ENCODE results near the gene DPH2. TPM values are rescaled to one million over a fixed set of nuclear protein-coding genes. Genes with fewer than 3 reads are reported as not detected.

Gene DPH2
- total RNA-seq, 1 donor from 2014 or later, result 30.2 TPM

- H3K4me3 Mint-ChIP-seq, result peak overlapping the region; percentile 93
- DNase-seq (ENCODE audit: extremely low spot score, unreplicated experiment), result no peak
- no peaks in the 10 kb centered on the region for H3K27me3 Mint-ChIP-seq
- peaks cover 37% of the 10 kb centered on the region for H3K36me3 Mint-ChIP-seq
- H3K9me3 Mint-ChIP-seq, result no peaks in the 10 kb centered on the region
- peaks cover 48% of the 10 kb centered on the region for H3K4me1 Mint-ChIP-seq (ENCODE audit: unreplicated experiment)
- TF ChIP-seq CTCF (conservative IDR thresholded peaks at IDR 0.05), result no peak
- H3K27ac Mint-ChIP-seq, result peak overlapping the region; percentile 23
Observed at GRCh38 chr1:43980255-43981134, 10.7 kb downstream of the DPH2 start.

GRCh38 chr1:43981135-43981491, 11.3 kb downstream of the DPH2 start:
- DNase-seq (ENCODE audit: extremely low spot score, unreplicated experiment), result peak; percentile 65
- Mint-ChIP-seq H3K27ac (no peak overlapping the region), H3K27me3 (no peaks in the 10 kb centered on the region), H3K4me3 (peak overlapping the region; percentile 32), H3K9me3 (no peaks in the 10 kb centered on the region), H3K36me3 (peaks cover 42% of the 10 kb centered on the region), H3K4me1 (ENCODE audit: unreplicated experiment) (peaks cover 45% of the 10 kb centered on the region)
- no peak for TF ChIP-seq CTCF (conservative IDR thresholded peaks at IDR 0.05)

GRCh38 chr1:43981636-43982035, 11.8 kb downstream of the DPH2 start:
- H3K9me3 Mint-ChIP-seq, result no peaks in the 10 kb centered on the region
- DNase-seq (ENCODE audit: extremely low spot score, unreplicated experiment), result no peak
- no peak for TF ChIP-seq CTCF (conservative IDR thresholded peaks at IDR 0.05)
- H3K4me3 Mint-ChIP-seq, result peak overlapping the region; percentile 48
- peaks cover 39% of the 10 kb centered on the region for H3K36me3 Mint-ChIP-seq
- H3K4me1 Mint-ChIP-seq (ENCODE audit: unreplicated experiment), result peaks cover 43% of the 10 kb centered on the region
- H3K27me3 Mint-ChIP-seq, result no peaks in the 10 kb centered on the region
- H3K27ac Mint-ChIP-seq, result no peak overlapping the region

- no peak for TF ChIP-seq CTCF (conservative IDR thresholded peaks at IDR 0.05)
- Mint-ChIP-seq H3K4me3 (peak overlapping the region; percentile 48), H3K4me1 (ENCODE audit: unreplicated experiment) (peaks cover 41% of the 10 kb centered on the region), H3K27me3 (no peaks in the 10 kb centered on the region), H3K36me3 (peaks cover 33% of the 10 kb centered on the region), H3K27ac (no peak overlapping the region), H3K9me3 (no peaks in the 10 kb centered on the region)
- peak; percentile 68 for DNase-seq (ENCODE audit: extremely low spot score, unreplicated experiment)
Observed at GRCh38 chr1:43982241-43982640, 12.4 kb downstream of the DPH2 start.

GRCh38 chr1:43982808-43983207, 13.0 kb downstream of the DPH2 start:
- peak overlapping the region; percentile 23 for H3K27ac Mint-ChIP-seq
- no peaks in the 10 kb centered on the region for H3K27me3 Mint-ChIP-seq
- H3K36me3 Mint-ChIP-seq, result peaks cover 28% of the 10 kb centered on the region

More at GRCh38 chr1:43982808-43983207, 13.0 kb downstream of the DPH2 start:
- Mint-ChIP-seq H3K9me3 (no peaks in the 10 kb centered on the region), H3K4me3 (no peak overlapping the region), H3K4me1 (ENCODE audit: unreplicated experiment) (peaks cover 35% of the 10 kb centered on the region)
- no peak for DNase-seq (ENCODE audit: extremely low spot score, unreplicated experiment)
- no peak for TF ChIP-seq CTCF (conservative IDR thresholded peaks at IDR 0.05)
